HAP-1 (cell line): Measurements from ENCODE around the gene MT1F.
"Not testable (repeated sequence)": the region's sequence is repeated elsewhere in the genome, so short reads cannot be mapped to it uniquely, and the experiment has no call there.

Experiments used
- DNase-seq, 2 experiments: peaks; one replicate each; pipeline ENCODE4 v3.0.0-alpha.2; 2016 to 2020; ENCODE audit warnings: low spot score in 2 of 2
- H3K27me3 ChIP-seq: fragments of 250-450 bp; sonication (Bioruptor Pico); 2 replicates; pipeline ENCODE4 v1.5.1; 2020; ENCODE audit warnings: low read depth, mild to moderate bottlenecking, moderate library complexity
- H3K36me3 ChIP-seq: fragments of 250-450 bp; sonication (Bioruptor Pico); replicated peaks from 2 replicates; pipeline ENCODE4 v1.5.1; 2020; ENCODE audit warnings: mild to moderate bottlenecking
- H3K4me1 ChIP-seq: fragments of 250-450 bp; sonication (Bioruptor Pico); 2 replicates; pipeline ENCODE4 v1.5.1; 2020; ENCODE audit warnings: mild to moderate bottlenecking
- H3K4me3 ChIP-seq: fragments of 250-450 bp; sonication (Bioruptor Pico); 2 replicates; pipeline ENCODE4 v1.5.1; 2020; ENCODE audit warnings: mild to moderate bottlenecking, moderate library complexity
- H3K9me3 ChIP-seq: fragments of 250-450 bp; sonication (Bioruptor Pico); 2 replicates; pipeline ENCODE4 v1.5.1; 2020; ENCODE audit warnings: mild to moderate bottlenecking, moderate library complexity
- in situ Hi-C: fragments of 300-500 bp; cut with MboI; formaldehyde crosslinking; loops from 3 replicates; pipeline ENCODE4 v1.14.3; 2020; ENCODE audit warnings: low sequenced_read_pairs, inconsistent platforms, mixed read lengths

MT1F gene

GRCh38 chr16:56645311-56645710 is 12.4 kb upstream of the MT1F start:
- no peak for DNase-seq
- Histone ChIP-seq H3K9me3 (no peaks in the 10 kb centered on the region), H3K27me3 (no peaks in the 10 kb centered on the region), H3K4me3 (no peak overlapping the region), H3K36me3 (no peaks in the 10 kb centered on the region), H3K4me1 (peaks cover 14% of the 10 kb centered on the region)
- in situ Hi-C loops, result no loop called here

- in situ Hi-C loops, result no loop called here
- Histone ChIP-seq H3K4me1 (peaks cover 14% of the 10 kb centered on the region), H3K9me3 (no peaks in the 10 kb centered on the region), H3K36me3 (no peaks in the 10 kb centered on the region), H3K27me3 (no peaks in the 10 kb centered on the region), H3K4me3 (no peak overlapping the region)
- no peak for DNase-seq
Measured at GRCh38 chr16:56645838-56646237, 11.9 kb upstream of the MT1F start.

GRCh38 chr16:56647641-56648431 is 9.9 kb upstream of the MT1F start:
- no peak for DNase-seq
- Histone ChIP-seq H3K4me1 (peaks cover 14% of the 10 kb centered on the region), H3K36me3 (no peaks in the 10 kb centered on the region), H3K4me3 (no peak overlapping the region), H3K9me3 (no peaks in the 10 kb centered on the region), H3K27me3 (no peaks in the 10 kb centered on the region)
- in situ Hi-C loops, result no loop called here

GRCh38 chr16:56649271-56649670 is 8.5 kb upstream of the MT1F start:
- Histone ChIP-seq H3K27me3 (no peaks in the 10 kb centered on the region), H3K9me3 (no peaks in the 10 kb centered on the region)
- in situ Hi-C loops, result no loop called here

GRCh38 chr16:56649820-56650219 is 7.9 kb upstream of the MT1F start:
- no peaks in the 10 kb centered on the region for H3K27me3 ChIP-seq
- in situ Hi-C loops, result no loop called here
- peaks cover 14% of the 10 kb centered on the region for H3K4me1 ChIP-seq
- H3K9me3 ChIP-seq, result no peaks in the 10 kb centered on the region
- no peaks in the 10 kb centered on the region for H3K36me3 ChIP-seq
- DNase-seq, result peak in 1 of 2 experiments; percentile 25
- no peak overlapping the region for H3K4me3 ChIP-seq

More at GRCh38 chr16:56649271-56649670, 8.5 kb upstream of the MT1F start:
- Histone ChIP-seq H3K4me1 (peaks cover 14% of the 10 kb centered on the region), H3K4me3 (no peak overlapping the region), H3K36me3 (no peaks in the 10 kb centered on the region)
- no peak for DNase-seq

- in situ Hi-C loops, result no loop called here
- Histone ChIP-seq H3K27me3 (no peaks in the 10 kb centered on the region), H3K9me3 (no peaks in the 10 kb centered on the region), H3K4me1 (peaks cover 14% of the 10 kb centered on the region), H3K36me3 (no peaks in the 10 kb centered on the region), H3K4me3 (no peak within 1 kb of the TSS)
- no peak for DNase-seq
Measured at GRCh38 chr16:56651586-56651985, 6.2 kb upstream of the MT1F start, which contains the start of gene MT1B. TSS of gene MT1B (plus strand) at chr16:56651886. CDS start at chr16:56651954, 68 bp downstream.

- no peaks in the 10 kb centered on the region for H3K27me3 ChIP-seq
- no peak overlapping the region for H3K4me3 ChIP-seq
Measured at GRCh38 chr16:56652600-56652999, 5.2 kb upstream of the MT1F start.

GRCh38 chr16:56653218-56653617 is 4.5 kb upstream of the MT1F start:
- no peak for DNase-seq
- in situ Hi-C loops, result no loop called here
- H3K27me3 ChIP-seq, result no peaks in the 10 kb centered on the region
- H3K4me1 ChIP-seq, result peaks cover 17% of the 10 kb centered on the region
- H3K9me3 ChIP-seq, result no peaks in the 10 kb centered on the region
- H3K4me3 ChIP-seq, result no peak overlapping the region
- H3K36me3 ChIP-seq, result no peaks in the 10 kb centered on the region

More at GRCh38 chr16:56652600-56652999, 5.2 kb upstream of the MT1F start:
- no peak for DNase-seq
- Histone ChIP-seq H3K36me3 (no peaks in the 10 kb centered on the region), H3K9me3 (no peaks in the 10 kb centered on the region), H3K4me1 (peaks cover 17% of the 10 kb centered on the region)
- in situ Hi-C loops, result no loop called here

- Histone ChIP-seq H3K4me3 (peak overlapping the region; percentile 49), H3K27me3 (no peaks in the 10 kb centered on the region), H3K4me1 (peaks cover 3% of the 10 kb centered on the region; the same call in 1 of the 2 replicates), H3K36me3 (no peaks in the 10 kb centered on the region), H3K9me3 (no peaks in the 10 kb centered on the region)
- in situ Hi-C loops, result no loop called here
- no peak for DNase-seq
Measured at GRCh38 chr16:56658327-56658875, 642 bp downstream of the MT1F start.

- no peaks in the 10 kb centered on the region for H3K9me3 ChIP-seq
- H3K36me3 ChIP-seq, result no peaks in the 10 kb centered on the region
- DNase-seq, result no peak
- in situ Hi-C loops, result no loop called here
- no peak overlapping the region for H3K4me3 ChIP-seq
- no peaks in the 10 kb centered on the region for H3K27me3 ChIP-seq
- H3K4me1 ChIP-seq, result no peaks in the 10 kb centered on the region; the same call in 1 of the 2 replicates
Measured at GRCh38 chr16:56662357-56663354, 4.9 kb downstream of the MT1F start.

- no peaks in the 10 kb centered on the region for H3K36me3 ChIP-seq
- H3K4me1 ChIP-seq, result no peaks in the 10 kb centered on the region
- no peaks in the 10 kb centered on the region for H3K9me3 ChIP-seq
- no peak overlapping the region for H3K4me3 ChIP-seq
- in situ Hi-C loops, result no loop called here
- H3K27me3 ChIP-seq, result no peaks in the 10 kb centered on the region
- no peak for DNase-seq
Measured at GRCh38 chr16:56664506-56664905, 6.7 kb downstream of the MT1F start.

GRCh38 chr16:56665286-56666261 is 7.8 kb downstream of the MT1F start:
- H3K36me3 ChIP-seq, H3K4me3 ChIP-seq, H3K27me3 ChIP-seq, DNase-seq, H3K4me1 ChIP-seq, in situ Hi-C loops, H3K9me3 ChIP-seq: not testable (repeated sequence)
